22Rv1 (cell line): Measurements from ENCODE around the gene MRPS7.

Source experiments
- CTCF ChIP-seq: fragments of 450-650 bp; IDR thresholded peaks from 2 replicates; pipeline ENCODE4 v1.5.1; 2017; ENCODE audit warnings: mild to moderate bottlenecking
- ZFX ChIP-seq: fragments of 450-650 bp; IDR thresholded peaks from 2 replicates; pipeline ENCODE4 v1.6.1; 2017; ENCODE audit warnings: antibody characterized with exemption, borderline replicate concordance

- TF ChIP-seq CTCF (no peak), ZFX (no peak)
Measured at GRCh38 chr17:75272848-75273184, 11.1 kb downstream of the MRPS7 start.
